Measurements from ENCODE around the gene CPNE6. TPM values are rescaled to one million over a fixed set of nuclear protein-coding genes. Genes with fewer than 3 reads are reported as not detected.

CPNE6 gene
- total and polyA plus RNA-seq, 2 of the 13 experiments (the other 11 are each of a cell fraction or from before 2014, with no cell fraction given): not detected

DNA sequence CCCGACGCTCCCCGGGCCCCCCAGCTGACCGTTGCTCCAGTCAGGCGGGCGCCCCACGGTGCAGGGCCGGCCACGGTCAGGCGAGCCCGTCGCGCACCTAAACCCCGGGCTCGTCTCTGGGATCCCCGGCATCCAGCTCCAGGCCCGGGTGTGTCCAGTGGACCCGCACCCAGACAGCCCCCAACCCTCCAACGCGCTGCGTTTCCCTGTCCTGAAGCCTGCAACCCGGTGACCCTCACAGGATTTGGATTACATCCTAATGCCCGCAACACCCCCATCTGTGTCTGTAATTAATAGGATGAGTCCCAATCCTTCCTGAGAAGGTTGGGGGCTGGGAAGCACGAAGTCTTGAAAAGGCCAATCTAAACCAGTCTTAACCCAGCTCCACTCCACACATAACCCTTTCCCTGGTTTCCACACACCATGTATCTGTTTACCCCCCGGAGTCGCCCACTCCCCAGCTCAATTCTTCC lies 10.4 kb downstream of the CPNE6 start (continued):
- TF ChIP-seq HOXA5 (CRISPR knock-in tag; IDR thresholded peaks at IDR 0.05) (no peak; the same call in 1 of the 2 replicates), ZFAT (CRISPR knock-in tag; conservative IDR thresholded peaks at IDR 0.05) (no peak), ZNF138 (CRISPR knock-in tag; IDR thresholded peaks at IDR 0.05; ENCODE audit: low read depth) (no peak), KLF11 (CRISPR knock-in tag; IDR thresholded peaks at IDR 0.05) (no peak), SMAD9 (CRISPR knock-in tag; IDR thresholded peaks at IDR 0.05) (no peak), ATAD3A (CRISPR knock-in tag; IDR thresholded peaks at IDR 0.05) (no peak), ZNF335 (CRISPR knock-in tag; IDR thresholded peaks at IDR 0.05) (no peak), GATAD2A (CRISPR knock-in tag; IDR thresholded peaks at IDR 0.05) (no peak), ZNF790 (CRISPR knock-in tag; IDR thresholded peaks at IDR 0.05; ENCODE audit: borderline replicate concordance) (no peak), RAD51 (IDR thresholded peaks at IDR 0.05; ENCODE audit: borderline replicate concordance) (no peak), FOXP1 (IDR thresholded peaks at IDR 0.05) (no peak), FOXP1 (CRISPR knock-in tag; IDR thresholded peaks at IDR 0.05) (no peak), MAF1 (CRISPR knock-in tag; IDR thresholded peaks at IDR 0.05; ENCODE audit: borderline replicate concordance) (peak; percentile 33; the same call in 1 of the 2 replicates), MXI1 (IDR thresholded peaks at IDR 0.05; ENCODE audit: borderline replicate concordance, low read depth, low read length) (no peak; the same call in 2 of the 3 replicates), KLF12 (CRISPR knock-in tag; IDR thresholded peaks at IDR 0.05; ENCODE audit: borderline replicate concordance) (peak; percentile 20; the same call in 1 of the 2 replicates), ZNF550 (CRISPR knock-in tag; IDR thresholded peaks at IDR 0.05; ENCODE audit: borderline replicate concordance) (no peak; the same call in 1 of the 2 replicates), ZNF10 (CRISPR knock-in tag; IDR thresholded peaks at IDR 0.05; ENCODE audit: borderline replicate concordance, low read depth) (no peak), PHF20 (CRISPR knock-in tag; IDR thresholded peaks at IDR 0.05) (no peak)
- TF ChIP-seq, protein P1, sequence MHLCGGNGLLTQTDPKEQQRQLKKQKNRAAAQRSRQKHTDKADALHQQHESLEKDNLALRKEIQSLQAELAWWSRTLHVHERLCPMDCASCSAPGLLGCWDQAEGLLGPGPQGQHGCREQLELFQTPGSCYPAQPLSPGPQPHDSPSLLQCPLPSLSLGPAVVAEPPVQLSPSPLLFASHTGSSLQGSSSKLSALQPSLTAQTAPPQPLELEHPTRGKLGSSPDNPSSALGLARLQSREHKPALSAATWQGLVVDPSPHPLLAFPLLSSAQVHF (CRISPR knock-in tag; IDR thresholded peaks at IDR 0.05): 0 out of 2 replicates have a peak, but pooled peaks have one; percentile 25
- TF ChIP-seq, protein P2, sequence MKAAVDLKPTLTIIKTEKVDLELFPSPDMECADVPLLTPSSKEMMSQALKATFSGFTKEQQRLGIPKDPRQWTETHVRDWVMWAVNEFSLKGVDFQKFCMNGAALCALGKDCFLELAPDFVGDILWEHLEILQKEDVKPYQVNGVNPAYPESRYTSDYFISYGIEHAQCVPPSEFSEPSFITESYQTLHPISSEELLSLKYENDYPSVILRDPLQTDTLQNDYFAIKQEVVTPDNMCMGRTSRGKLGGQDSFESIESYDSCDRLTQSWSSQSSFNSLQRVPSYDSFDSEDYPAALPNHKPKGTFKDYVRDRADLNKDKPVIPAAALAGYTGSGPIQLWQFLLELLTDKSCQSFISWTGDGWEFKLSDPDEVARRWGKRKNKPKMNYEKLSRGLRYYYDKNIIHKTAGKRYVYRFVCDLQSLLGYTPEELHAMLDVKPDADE (CRISPR knock-in tag; IDR thresholded peaks at IDR 0.05): 0 out of 2 replicates have a peak, but pooled peaks have one; percentile 72
- TF ChIP-seq, protein P3, sequence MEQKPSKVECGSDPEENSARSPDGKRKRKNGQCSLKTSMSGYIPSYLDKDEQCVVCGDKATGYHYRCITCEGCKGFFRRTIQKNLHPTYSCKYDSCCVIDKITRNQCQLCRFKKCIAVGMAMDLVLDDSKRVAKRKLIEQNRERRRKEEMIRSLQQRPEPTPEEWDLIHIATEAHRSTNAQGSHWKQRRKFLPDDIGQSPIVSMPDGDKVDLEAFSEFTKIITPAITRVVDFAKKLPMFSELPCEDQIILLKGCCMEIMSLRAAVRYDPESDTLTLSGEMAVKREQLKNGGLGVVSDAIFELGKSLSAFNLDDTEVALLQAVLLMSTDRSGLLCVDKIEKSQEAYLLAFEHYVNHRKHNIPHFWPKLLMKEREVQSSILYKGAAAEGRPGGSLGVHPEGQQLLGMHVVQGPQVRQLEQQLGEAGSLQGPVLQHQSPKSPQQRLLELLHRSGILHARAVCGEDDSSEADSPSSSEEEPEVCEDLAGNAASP (CRISPR knock-in tag; IDR thresholded peaks at IDR 0.05; ENCODE audit: borderline replicate concordance): 0 out of 2 replicates have a peak, but pooled peaks have one; percentile 6
- TF ChIP-seq, protein P4, sequence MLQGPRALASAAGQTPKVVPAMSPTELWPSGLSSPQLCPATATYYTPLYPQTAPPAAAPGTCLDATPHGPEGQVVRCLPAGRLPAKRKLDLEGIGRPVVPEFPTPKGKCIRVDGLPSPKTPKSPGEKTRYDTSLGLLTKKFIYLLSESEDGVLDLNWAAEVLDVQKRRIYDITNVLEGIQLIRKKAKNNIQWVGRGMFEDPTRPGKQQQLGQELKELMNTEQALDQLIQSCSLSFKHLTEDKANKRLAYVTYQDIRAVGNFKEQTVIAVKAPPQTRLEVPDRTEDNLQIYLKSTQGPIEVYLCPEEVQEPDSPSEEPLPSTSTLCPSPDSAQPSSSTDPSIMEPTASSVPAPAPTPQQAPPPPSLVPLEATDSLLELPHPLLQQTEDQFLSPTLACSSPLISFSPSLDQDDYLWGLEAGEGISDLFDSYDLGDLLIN (CRISPR knock-in tag; IDR thresholded peaks at IDR 0.05; ENCODE audit: borderline replicate concordance): 0 out of 2 replicates have a peak, but pooled peaks have one; percentile 7
- TF ChIP-seq, protein P5, sequence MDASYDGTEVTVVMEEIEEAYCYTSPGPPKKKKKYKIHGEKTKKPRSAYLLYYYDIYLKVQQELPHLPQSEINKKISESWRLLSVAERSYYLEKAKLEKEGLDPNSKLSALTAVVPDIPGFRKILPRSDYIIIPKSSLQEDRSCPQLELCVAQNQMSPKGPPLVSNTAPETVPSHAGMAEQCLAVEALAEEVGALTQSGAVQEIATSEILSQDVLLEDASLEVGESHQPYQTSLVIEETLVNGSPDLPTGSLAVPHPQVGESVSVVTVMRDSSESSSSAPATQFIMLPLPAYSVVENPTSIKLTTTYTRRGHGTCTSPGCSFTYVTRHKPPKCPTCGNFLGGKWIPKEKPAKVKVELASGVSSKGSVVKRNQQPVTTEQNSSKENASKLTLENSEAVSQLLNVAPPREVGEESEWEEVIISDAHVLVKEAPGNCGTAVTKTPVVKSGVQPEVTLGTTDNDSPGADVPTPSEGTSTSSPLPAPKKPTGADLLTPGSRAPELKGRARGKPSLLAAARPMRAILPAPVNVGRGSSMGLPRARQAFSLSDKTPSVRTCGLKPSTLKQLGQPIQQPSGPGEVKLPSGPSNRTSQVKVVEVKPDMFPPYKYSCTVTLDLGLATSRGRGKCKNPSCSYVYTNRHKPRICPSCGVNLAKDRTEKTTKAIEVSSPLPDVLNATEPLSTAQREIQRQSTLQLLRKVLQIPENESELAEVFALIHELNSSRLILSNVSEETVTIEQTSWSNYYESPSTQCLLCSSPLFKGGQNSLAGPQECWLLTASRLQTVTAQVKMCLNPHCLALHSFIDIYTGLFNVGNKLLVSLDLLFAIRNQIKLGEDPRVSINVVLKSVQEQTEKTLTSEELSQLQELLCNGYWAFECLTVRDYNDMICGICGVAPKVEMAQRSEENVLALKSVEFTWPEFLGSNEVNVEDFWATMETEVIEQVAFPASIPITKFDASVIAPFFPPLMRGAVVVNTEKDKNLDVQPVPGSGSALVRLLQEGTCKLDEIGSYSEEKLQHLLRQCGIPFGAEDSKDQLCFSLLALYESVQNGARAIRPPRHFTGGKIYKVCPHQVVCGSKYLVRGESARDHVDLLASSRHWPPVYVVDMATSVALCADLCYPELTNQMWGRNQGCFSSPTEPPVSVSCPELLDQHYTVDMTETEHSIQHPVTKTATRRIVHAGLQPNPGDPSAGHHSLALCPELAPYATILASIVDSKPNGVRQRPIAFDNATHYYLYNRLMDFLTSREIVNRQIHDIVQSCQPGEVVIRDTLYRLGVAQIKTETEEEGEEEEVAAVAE (CRISPR knock-in tag; IDR thresholded peaks at IDR 0.05; ENCODE audit: borderline replicate concordance): no peak

All from HepG2 (cell line).